HPDE6-E6E7 (cell line): ENCODE results near the gene KRT15.
"Not testable (repeated sequence)": the region's sequence is repeated elsewhere in the genome, so short reads cannot be mapped to it uniquely, and the experiment has no call there.

ENCODE experiments used
- DNase-seq: peaks from one replicate; pipeline ENCODE4 v3.0.0; 2011; ENCODE audit warnings: missing footprints; ENCODE audit errors: extremely low spot score

The KRT15 gene

DNA sequence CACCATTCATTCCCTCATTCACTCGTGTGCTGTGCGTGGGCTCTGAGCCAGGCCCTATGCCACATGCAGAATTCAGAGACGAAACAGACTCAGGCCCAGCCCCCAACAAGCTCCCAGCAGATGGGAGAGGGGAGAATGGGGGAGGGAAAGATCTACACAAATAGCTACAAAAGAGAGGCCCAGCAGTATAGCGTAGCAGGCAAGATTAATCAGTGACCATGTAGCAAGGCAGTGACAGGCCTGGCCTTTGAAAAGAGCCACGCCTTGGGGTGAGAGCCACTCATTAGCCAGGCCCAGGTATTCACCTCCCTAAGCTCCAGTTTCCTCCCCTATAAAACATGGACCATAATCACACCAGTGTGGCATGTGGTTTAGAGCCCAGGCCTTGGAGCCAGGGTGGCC lies 25.8 kb upstream of the KRT15 start:
- DNase-seq: no peak

- not testable (repeated sequence) for DNase-seq
Observed at GRCh38 chr17:41542786-41543185, 24.1 kb upstream of the KRT15 start.

GRCh38 chr17:41542357-41542756 lies 23.7 kb upstream of the KRT15 start:
- DNase-seq: no peak

DNA sequence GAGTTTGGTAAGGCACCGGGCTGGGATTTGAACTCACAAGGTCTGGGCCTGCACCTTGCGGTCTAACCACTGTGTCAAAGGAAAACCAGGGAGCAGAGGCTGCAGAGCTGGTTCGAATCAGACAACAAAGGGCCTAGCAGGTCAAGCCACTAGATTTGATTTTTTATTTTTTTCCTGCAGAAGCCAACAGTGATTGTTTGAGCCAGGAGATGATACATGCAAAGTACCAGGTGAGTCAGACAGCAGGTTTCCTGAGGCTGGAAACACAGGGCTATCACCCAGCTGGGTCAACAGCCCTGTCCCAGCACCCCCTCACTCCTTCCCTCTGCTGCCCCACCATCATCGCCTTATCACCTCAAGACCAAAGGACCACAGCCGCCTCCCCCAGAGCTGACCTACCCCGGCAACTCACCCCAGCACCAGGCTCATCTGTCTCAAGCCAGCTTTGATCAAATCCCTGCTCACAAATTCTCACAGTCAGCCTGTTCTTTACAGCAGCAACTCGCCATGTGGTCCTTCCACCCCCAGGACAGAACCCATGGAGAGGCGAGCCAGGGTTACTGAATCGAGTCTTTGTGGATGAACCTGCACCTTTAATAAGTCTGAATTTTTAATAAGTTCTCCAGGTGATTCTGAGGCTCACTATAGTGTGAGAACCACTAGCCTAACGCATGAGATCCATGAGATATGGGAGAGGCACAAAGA lies 22.4 kb upstream of the KRT15 start:
- DNase-seq: no peak

- DNase-seq: no peak
Observed at GRCh38 chr17:41539979-41540701, 21.4 kb upstream of the KRT15 start.

DNA sequence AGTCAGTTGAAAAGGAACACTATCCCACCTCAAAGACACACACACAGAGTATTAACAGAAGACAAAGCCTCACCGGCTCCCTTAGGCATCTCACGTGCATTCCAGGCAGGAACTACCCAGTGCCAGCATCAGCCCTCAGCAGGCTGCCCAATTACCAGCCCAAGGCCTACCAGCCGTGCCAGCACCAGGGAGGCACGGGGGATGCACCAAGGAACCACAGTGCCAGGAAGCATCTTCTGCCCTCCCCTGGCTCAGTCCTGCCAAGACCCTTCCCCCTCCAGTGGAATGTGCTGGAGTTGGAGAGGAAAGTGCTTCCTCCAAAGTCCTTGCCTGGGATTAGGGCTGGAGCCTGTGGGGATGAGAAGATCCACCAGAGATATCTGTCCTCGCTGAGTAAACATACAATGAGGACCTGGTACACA lies 20.4 kb upstream of the KRT15 start:
- no peak for DNase-seq

GRCh38 chr17:41538565-41538991 lies 19.9 kb upstream of the KRT15 start:
- DNase-seq: no peak

GRCh38 chr17:41537990-41538389 lies 19.3 kb upstream of the KRT15 start:
- no peak for DNase-seq

- no peak for DNase-seq
Observed at GRCh38 chr17:41537614-41537954, 18.9 kb upstream of the KRT15 start.

GRCh38 chr17:41536741-41537613 lies 18.3 kb upstream of the KRT15 start:
- no peak for DNase-seq

DNA sequence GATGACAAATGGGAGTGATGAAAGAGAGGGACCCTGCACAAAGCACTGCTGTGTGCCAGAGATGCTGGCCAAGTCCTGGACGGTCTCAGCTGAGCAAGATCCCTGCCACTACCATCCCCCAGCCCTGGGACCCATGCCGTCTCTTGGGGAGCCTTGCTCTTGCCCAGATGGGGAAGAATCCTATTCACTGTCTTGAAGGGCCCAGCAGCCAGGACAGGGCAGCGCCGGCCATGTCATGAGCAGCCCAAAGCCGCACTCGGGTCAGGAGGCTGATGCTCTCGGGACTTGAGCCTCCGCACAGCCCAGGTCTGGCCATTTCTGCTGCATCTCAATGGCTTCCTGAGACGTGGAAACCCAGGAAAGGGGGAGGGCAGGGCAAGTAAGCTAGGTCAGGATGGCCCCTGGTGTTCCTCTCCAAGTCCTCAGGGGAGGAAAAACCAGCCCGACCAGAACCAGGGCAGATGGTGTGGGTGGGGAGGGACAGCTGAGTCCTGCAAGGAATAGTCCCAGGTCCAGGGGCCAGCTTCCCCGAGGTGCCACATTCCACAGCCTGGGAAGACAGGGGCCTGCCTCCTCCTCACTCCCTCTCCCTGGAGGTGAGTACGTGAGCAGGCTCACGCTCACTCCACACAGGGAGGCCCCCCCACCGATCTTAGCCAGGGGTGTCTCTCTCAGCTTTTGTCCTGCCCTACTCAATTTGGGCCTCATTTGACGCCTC lies 17.2 kb upstream of the KRT15 start:
- DNase-seq: no peak

GRCh38 chr17:41534899-41535546 lies 16.3 kb upstream of the KRT15 start:
- no peak for DNase-seq

DNA sequence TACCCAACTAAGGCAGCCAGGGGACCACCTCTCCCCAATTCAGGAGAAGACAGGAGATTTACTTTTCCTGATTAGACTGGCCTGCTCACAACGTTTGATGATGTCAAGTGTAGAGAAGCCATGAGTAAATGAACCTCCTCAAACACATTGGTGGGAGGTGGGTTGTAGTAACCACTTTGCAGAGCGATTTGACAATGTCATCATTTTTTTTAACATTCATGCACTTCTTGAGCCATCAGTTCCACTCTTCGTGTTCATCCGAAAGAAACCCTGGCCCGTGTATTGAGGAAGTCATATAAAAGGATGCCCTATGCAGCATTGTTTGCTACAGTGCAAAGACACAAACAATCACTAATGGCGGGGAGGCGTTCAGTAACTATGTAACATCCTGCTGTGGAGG lies 14.9 kb upstream of the KRT15 start:
- no peak for DNase-seq

- no peak for DNase-seq
Observed at GRCh38 chr17:41532947-41533570, 14.4 kb upstream of the KRT15 start.

- DNase-seq: no peak
Observed at GRCh38 chr17:41531993-41532392, 13.3 kb upstream of the KRT15 start.

GRCh38 chr17:41530062-41531048 lies 11.7 kb upstream of the KRT15 start:
- DNase-seq: no peak

DNA sequence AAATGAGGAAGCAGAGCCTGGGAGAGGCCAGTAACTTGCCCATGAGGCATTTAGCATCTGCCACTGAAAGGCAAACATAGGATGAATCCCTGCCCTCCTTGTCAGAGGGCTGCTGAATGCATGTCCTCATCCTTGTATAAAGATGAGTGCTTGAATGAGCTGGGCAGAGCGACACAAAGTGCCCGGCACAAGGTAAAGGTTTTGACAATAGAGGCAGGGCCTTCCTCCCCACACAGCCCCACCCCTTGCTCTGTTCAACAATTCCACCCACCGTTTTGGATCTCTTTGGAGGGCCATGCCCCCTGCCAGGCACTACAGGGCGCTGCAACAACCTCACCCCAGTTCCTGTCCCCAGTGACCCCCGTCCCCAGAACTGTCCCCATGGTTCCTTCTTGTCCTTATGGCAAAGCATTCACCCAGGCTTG lies 10.8 kb upstream of the KRT15 start:
- no peak for DNase-seq

DNA sequence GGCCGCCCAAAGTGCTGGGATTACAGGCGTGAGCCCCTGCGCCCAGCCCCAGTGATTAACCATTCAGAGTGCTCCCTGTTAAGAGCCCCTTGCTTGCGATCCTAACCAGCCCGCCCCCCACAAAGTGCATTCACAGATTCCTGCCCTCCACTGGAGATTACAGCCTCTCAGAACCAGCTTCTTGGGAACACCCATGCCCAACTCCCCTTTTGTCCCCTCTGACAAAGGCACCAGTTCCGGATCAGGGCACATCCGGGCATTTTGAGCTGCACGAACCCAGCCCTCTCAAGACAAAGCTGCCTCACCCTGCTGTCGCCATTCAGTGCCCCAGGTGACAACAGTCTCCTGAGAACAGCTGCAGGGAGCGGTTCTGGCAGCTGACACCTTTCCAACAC lies 10.3 kb upstream of the KRT15 start:
- no peak for DNase-seq
